CD4-positive, alpha-beta T cell treated with Interleukin-6 for 4 hours (primary cell): ENCODE results near the gene FGF5.
"Not testable (repeated sequence)": the region's sequence is repeated elsewhere in the genome, so short reads cannot be mapped to it uniquely, and the experiment has no call there.

Source experiments
- DNase-seq: peaks from one replicate; pipeline ENCODE4 v3.0.0-alpha.2; 2020; ENCODE audit warnings: mixed read lengths

Gene FGF5

DNA sequence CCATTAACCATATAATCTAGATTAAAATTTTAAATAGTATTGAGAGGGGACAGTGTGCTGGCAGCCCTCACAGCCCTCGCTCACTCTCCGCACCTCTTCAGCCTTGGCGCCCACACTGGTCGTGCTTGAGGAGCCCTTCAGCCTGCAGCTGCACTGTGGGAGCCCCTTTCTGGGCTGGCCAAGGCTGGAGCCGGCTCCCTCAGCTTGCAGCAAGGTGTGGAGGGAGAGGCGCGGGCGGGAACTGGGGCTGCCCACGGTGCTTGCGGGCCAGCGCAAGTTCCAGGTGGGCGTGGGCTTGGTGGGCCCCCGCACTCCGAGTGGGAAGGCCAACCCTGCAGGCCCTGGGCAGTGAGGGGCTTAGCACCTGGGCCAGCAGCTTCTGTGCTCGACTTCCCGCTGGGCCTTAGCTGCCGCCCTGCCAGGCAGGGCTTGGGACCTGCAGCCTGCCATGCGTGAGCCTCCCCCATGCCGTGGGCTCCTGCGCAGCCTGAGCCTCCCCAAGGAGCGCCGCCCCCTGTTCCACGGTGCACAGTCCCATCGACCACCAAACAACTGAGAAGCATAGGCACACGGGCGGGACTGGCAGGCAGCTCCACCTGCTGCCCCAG lies 36.3 kb downstream of the FGF5 start:
- no peak for DNase-seq

DNA sequence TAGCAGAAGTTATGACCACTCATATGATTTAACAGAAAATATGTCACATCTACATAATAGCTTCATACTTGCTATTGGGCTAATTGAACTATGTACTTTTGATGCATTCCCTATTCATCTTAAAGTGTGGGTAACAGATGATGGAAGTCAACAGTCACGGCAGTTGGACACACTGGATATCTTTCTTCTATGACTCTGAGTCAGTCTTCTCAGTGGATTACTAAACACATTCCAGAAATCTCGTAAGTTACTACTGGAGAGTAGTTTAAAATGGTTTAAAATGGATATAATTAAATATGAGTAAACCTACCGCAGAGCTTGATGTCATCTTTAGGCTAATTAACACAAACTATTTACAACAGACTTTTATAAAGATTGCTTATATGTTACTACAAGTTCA lies 39.0 kb downstream of the FGF5 start:
- DNase-seq: no peak

DNA sequence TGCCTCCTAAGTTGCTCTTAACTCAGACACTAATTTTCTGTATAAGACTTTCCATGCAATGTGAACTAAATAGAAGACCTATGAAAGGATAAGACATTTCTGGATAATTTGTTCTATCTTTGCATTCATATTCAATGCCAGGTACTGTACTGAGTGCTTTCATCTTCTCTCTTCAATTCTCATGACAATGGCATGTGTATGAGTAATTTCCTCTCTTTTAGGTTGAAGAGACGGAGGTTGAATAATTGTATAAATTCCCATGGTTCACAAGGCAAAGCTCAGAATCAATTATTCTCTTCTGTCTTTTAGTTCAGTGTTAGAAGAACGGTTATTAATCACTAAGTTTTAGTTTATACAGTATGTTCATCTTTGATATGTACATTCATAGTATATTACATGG lies 39.8 kb downstream of the FGF5 start:
- DNase-seq: no peak

DNA sequence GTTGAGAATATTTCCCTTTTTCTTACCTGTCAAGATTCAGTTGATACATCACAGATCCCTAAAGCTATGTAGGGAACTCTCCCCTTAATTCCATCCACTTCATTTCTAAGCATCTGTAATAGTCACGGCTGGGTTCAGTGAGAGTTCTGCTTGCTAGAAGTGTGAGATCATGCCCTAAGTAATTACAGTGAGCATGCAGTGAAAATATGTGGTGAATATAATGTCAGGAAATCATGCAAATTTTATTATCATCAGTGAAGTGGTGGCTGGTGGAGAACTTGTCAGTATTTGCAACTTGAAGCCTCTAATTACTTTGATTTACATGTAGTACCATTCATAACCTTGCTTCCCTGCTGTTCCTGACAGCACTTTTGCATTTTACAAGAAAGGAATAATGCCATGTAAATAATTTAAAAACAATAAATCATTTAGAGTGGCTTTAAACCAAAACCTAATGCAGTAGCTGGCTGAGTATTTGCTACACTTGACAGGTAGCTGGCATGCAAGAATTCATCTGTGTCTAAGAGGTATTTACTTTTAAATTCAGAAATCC lies 40.8 kb downstream of the FGF5 start:
- no peak for DNase-seq

DNA sequence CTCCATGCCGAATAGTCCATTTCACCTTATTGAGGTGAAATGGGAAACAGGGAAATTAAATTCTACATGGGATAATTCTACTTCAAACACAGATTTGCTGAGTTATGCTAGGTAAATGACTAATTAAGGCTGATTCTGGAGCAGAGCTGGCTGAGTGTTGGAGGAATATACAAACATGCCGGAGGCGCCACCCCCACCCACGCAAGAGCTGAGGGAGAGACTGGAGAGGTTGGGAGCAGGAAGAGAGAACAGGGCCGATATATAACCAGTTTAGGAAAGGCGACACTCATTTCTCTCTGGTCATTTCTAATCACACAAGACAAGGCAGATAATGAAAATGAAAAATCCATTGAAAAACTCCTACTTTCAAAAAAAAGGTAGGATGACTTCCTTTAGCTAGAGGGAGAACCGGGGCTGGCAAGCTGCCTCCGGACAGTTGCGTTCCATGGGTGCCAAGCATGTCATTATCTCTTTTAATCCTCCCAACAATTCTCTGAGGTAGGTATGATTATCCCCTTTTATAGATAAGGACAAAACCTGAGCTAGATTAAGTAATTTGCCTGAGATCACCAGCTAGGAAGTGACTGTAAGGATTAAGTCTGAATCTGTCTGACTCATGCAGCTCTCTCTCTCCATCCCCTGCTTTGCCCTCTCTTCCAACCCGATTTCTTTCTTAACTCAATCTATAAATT lies 41.5 kb downstream of the FGF5 start:
- no peak for DNase-seq

DNA sequence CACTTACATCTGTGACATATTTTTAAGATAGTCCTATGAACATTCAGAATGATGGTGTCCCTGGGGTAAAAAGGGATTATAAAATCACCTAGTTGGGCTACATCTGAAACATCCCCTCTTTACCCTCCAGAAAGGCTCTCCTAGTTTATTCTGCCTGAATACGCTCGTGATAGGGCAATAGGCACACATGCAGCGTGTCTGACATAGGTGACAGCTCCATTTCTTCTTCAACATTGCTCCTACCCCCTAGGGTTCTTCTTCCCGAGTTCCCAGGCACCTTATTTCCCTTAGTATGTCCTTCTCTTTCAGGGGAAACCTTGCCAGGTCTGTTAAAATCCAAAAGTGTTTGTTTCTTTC lies 42.0 kb downstream of the FGF5 start:
- no peak for DNase-seq

DNA sequence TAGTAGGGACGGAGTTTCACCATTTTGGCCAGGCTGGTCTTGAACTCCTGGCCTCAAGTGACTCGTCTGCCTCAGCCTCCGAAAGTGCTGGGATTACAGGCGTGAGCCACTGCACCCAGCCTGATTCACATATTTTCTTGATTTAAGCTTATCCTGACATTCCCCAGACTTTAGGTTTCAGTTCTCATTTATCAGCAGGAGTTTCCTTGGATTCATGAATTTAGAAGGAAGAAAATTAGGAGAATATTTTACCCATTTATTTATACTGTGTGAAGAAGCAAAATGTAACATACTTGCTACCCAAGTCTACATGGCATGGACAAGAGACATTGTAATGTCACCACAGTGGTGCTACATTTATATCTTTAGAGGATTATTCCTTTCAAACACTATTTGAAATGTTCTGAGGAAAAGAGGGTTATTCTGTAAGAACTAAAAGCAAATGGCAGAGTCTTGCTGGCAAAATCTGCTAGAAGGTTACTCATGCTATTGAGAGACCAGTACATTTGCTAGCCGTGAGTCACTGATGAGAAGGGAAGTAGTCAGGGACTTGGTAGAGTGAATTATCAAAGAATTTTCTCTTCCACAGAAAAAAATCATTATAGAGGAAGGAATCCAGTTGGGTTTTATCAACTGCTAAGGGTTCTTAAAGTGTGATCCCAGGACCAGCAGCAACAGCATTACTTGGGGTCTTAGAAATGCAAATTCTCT lies 43.0 kb downstream of the FGF5 start:
- DNase-seq: no peak

DNA sequence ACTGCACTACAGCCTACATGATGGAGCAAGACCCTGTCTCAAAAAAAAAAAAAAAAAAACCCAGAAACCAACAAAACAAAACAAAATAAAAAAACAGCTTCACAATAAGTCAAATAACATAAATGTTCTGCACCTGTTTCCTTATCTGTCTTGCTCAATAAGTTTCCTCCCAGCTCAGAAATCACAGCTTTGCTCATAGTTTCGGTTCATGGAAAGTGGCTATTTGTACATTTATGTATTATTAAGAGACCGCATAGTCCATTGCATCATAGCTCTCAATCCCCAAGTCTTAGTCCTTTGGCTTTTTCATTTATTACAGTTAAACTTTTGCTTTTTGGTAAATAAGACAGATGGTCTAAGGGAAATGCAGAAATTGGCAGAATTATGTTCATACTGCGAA lies 44.7 kb downstream of the FGF5 start:
- no peak for DNase-seq

DNA sequence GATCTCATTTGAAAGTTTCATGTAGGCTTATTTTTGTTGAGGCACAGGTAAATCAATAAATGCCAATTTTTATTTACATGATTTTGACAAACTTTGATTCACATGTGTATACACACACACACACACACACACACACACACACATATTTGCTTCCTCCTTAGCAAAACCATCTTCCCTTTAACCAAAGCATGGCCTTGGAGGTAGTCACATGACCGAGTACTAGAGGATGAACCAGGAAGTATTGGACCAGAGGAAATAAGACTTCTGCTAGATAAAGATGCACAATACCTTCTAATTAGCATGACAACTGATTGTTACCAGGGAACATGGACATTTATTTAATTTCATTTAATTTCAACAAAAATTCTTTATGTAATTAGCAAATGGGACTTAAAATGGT lies 45.7 kb downstream of the FGF5 start:
- DNase-seq: no peak

DNA sequence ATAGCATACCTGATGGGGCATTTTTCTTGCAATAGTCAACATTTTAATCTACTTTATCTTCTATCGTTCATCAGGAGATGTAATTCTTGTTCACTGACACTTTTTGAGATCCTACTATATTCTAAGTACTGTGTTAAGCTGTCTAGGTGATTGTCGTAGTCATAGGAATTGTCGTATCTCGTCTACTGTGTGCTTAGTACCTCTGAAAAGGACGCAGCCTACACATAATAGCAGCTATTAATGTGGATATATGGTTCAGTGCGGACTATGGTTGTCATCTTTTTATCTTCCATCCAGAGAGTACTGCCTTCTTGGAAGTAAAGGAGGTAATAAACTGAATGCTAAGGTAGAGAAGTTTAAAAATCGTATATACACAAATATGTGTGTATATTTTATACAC lies 47.2 kb downstream of the FGF5 start:
- no peak for DNase-seq

DNA sequence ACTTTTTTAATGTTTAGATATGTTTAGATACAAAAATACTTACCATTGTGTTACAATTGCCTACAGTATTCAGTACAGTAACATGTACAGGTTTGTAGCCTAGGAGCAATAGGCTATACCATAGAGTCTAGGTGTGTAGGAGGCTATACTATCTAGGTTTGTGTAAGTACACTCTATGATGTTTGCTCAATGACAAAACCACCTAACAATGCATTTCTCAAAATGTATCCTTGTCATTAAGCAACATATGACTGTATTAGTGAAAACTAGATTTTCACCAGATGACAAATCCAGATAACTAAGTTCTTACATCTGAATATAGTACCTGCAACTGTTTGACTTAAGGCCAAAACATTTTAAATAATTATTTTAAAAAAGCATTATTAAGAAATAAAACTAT lies 49.4 kb downstream of the FGF5 start:
- not testable (repeated sequence) for DNase-seq

DNA sequence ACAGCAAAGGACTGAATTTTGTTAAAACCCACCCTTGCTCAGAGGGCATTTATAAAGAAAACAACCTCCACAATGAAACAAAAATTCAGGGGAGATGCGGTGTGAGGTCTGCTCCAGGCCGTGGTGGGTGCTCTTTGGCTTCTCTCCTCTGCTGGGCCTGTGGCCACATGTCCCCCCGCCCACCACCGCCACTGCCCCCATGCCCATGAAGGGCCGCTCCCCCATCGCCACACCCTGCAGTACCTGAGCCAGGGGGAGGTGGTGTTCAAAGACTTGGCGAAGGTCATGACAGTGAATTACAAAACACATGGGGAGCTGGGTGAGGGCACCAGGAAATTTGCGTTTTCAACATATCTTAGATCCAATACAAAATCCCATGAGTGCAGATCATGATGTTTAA lies 54.9 kb downstream of the FGF5 start:
- DNase-seq: no peak

DNA sequence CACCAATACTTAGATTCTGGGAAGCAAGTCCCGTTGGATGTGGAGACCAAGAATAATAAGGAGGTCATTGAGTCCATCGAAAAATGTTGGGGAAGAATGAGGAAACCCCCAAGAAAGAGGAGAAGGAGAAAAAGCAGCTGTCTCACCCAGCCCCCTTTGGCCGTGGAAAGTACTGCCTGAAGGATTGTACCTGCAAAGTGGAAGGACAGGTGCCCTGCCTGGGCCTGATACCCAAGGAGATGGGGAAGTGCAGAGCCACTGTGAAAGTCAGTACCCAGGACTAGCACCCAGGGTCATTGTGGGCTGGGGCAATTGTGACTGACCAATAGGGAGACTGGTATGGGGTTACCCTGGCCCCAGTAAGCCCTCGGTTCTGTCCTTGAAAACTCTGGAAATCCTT lies 55.3 kb downstream of the FGF5 start:
- DNase-seq: no peak

DNA sequence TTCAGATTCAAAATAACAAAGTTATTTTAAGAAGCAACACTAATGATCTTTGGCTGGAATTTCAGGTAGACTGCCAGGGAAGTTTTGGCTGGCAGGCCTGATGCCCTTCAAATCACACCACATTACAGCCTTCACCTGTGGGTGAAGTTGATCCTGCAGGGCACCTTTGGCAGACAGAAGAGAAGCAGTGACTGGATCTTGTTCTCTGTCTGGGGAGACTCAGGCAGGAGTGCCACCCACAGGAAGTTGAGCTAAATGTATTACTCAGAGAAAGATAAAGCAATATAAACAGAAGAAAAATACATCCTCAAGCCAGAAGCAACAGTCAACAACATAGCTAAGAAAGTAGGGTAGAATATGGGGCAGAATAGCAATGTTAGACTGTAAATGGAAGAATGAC lies 56.3 kb downstream of the FGF5 start:
- DNase-seq: peak; percentile 7

DNA sequence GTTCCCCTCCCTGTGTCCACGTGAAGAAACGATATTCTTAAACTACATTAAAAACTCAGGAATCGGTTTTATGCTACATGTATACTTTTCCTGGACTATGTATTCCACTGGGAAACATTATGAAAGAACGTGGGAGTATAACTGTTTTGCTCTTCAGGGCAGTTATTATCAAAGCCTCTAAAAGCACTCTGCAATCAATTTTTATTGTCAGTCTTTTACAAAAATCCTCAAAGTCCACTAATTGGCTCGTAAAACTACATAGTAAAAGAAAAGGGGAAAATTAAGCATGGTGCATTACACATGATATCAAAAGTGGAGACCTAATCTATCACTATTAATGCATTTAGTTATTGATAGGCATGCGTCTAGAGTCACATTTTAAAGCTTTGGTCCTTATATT lies 57.7 kb downstream of the FGF5 start:
- no peak for DNase-seq

DNA sequence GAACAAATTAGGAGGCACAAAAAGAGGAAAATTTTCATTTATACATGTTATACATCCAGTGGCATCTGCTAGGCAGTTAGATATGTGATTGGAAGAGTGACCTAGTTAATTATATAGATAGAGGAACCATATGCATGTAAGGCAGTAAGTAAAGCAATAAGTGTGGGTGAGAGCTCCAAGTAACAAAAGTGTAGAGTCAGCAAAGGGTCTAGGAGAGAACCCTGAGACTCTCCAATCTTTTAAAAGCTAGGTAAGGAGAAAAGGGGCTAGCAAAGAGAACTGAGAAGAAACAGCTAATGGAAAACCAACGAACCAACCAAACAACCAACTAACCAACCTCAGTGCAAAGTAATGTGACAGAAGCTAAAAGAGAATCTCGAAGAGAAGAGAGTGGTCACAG lies 65.2 kb downstream of the FGF5 start:
- DNase-seq: no peak

DNA sequence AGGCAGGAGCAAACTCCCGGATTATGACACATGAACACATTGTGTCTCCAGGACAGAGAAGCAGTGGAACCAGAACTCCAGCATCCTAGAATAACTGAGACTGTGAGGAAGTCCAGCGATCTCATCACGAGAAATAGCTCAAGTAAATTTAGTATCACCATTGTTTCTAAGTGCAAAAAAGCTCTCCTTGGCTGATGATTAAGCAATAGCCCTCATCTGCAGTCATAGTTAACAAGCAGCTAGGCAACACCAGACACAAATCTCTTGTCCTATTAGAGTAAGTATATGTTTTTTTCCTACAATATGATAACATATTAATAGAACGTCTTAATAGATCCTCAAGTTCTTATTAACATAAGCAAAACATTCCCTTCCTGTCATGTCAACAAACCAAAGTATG lies 66.7 kb downstream of the FGF5 start:
- DNase-seq: no peak

DNA sequence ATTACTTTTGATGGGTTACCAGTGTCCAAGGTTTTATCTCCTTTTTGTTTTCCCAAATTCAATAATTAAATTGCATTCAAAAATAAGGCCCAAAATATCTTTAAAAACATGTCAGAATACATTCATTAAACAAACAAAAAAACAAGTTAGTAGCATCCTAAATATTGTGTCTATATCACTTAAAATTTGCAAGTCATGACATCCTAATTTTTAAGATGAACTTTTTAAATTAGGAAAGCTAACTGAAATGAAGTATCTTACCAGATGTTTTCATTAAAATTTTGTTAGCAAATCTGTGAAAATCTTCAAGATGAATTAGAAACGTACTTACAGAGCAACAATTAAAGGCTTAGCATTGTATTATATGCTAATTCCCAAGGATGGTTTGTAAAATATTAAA lies 68.1 kb downstream of the FGF5 start:
- DNase-seq: no peak

DNA sequence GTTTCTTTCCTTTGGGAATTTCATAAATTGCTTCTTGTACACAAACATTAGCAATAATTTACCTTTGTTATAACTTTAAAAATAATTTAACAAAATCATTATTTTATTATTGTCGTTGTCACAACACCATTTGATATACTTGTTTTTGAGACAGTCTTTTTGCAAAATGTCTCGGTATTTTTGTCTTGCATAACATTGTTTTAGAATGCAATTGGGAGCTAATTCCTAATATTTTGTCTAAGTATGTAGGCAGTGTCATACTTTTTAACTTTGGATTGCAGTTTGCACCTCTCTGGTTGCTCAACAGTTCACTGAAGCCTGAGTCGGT lies 68.7 kb downstream of the FGF5 start:
- DNase-seq: no peak

DNA sequence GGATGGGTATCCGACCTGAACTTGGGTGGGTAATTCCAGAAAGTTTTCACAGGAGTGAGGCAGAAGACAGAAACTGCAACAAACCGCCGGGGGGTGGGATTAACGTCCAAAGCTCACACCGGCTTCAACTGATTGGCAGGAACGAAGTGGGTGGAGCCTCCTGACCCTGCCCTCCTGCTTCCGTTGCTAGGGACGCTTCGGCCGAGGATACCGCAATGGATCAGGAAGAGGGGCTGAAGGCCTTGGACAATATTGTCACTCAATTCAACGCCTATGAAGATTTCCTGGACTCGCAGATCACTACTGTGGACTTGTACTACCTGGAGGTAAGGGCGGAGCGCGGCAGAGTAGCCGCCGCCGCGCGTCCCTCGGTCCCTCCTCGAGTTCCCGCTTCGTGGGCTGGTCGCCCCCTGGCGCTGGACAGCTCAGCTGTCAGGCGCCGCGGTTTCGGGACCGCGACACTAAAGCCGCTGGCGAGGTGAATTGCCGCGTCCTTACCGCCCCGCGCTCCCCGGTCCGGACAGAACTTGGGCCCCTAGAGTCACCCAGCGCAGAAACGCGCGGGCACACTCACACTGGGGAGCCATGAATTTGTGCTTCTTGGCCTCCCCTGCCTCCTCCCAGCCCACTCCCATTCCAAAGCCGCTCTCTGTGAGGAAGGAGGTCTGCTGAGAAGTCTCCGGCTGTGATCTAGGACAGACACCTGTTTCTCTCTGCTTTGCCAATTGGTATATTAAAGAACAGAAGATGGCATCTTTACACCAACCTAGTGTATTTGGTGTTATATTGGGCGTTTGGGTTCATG lies 69.3 kb downstream of the FGF5 start, which contains the start of gene CFAP299:
Gene CFAP299, plus strand, starts transcription at position 177 of the 805 bp plus-strand sequence.
- DNase-seq: peak; percentile 73

DNA sequence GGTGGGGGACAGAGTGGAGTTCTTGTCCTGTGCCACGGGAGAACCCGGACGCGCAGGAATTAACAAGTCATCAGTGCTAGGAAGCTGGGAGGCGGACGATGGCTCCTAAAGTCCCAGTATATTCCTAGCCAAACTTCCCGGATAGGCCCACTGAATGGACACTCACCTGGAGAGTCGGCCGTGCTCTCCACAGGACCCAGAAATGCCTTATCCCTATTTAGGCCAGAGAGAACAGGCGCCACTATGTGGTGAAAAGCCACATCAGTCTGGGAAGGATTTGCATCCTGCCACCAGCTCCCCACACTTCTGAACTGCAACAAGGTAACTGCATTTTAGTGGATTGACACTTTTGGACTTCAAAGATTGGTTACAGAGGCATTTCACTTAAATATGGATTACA lies 70.1 kb downstream of the FGF5 start:
- no peak for DNase-seq

DNA sequence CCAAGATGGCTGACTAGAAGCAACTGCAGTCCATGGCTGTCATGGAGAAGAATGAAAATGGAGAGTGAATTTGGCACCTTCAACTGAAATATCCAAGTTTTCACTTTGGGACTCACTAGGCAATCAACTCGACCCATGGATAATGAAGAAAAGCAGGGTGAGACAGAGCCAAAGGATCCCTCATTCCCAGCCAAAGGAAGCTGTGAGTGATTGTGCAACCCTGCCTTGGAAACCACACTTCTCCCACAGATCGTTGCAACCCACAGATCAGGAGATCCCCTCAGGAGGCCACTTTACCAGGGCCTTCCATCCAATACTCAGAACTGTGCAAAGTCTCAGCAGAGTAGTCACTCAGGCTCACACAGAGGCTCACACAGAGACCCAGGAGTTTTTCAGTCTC lies 73.6 kb downstream of the FGF5 start:
- no peak for DNase-seq
